Measurements from ENCODE around the gene CAPRIN2.
A peak's percentile ranks its signal among the peaks of the same experiment; 100 is the strongest.

CAPRIN2 gene, protein sequence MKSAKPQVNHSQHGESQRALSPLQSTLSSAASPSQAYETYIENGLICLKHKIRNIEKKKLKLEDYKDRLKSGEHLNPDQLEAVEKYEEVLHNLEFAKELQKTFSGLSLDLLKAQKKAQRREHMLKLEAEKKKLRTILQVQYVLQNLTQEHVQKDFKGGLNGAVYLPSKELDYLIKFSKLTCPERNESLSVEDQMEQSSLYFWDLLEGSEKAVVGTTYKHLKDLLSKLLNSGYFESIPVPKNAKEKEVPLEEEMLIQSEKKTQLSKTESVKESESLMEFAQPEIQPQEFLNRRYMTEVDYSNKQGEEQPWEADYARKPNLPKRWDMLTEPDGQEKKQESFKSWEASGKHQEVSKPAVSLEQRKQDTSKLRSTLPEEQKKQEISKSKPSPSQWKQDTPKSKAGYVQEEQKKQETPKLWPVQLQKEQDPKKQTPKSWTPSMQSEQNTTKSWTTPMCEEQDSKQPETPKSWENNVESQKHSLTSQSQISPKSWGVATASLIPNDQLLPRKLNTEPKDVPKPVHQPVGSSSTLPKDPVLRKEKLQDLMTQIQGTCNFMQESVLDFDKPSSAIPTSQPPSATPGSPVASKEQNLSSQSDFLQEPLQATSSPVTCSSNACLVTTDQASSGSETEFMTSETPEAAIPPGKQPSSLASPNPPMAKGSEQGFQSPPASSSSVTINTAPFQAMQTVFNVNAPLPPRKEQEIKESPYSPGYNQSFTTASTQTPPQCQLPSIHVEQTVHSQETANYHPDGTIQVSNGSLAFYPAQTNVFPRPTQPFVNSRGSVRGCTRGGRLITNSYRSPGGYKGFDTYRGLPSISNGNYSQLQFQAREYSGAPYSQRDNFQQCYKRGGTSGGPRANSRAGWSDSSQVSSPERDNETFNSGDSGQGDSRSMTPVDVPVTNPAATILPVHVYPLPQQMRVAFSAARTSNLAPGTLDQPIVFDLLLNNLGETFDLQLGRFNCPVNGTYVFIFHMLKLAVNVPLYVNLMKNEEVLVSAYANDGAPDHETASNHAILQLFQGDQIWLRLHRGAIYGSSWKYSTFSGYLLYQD

DNA sequence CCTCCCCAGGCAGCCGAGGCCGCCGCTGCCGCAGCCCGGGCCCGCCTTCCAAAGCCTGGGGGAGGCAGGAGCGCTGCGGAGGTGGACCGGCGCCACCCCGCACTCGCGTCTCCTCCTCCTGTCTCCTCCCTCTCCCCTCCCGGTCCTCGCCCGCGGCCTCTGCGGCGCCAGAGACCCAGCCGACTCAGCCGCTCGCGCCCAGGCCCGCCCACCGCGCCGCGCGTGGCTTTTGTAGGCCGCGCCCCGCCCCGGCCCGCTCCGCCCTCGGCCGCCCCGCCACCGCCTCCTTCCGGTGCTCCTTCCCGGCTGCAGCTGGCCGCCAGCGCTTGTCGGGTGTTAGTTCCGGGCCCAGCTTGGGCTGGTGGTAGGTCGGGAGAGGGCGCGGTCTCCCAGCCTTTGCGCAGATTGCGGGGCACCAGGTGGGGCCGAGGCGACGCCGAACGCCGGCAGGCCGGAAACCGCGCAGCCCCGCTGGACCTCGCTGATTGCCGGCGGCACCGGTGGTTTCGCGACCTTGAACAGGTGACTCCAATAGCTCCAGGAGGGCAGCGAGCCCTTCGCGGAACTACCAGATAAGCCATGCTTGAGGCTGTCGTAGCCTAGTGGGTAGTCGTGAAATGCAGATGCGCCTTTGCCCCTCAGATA is at the start of gene CAPRIN2:
CAPRIN2 (minus strand) TSS at position 202 of the 645 bp plus-strand sequence. CDS start 1,431 bp downstream, outside the sequence.
- DNase-seq (ENCODE audit: low spot score): peak; percentile 87
- TF ChIP-seq, protein P1, sequence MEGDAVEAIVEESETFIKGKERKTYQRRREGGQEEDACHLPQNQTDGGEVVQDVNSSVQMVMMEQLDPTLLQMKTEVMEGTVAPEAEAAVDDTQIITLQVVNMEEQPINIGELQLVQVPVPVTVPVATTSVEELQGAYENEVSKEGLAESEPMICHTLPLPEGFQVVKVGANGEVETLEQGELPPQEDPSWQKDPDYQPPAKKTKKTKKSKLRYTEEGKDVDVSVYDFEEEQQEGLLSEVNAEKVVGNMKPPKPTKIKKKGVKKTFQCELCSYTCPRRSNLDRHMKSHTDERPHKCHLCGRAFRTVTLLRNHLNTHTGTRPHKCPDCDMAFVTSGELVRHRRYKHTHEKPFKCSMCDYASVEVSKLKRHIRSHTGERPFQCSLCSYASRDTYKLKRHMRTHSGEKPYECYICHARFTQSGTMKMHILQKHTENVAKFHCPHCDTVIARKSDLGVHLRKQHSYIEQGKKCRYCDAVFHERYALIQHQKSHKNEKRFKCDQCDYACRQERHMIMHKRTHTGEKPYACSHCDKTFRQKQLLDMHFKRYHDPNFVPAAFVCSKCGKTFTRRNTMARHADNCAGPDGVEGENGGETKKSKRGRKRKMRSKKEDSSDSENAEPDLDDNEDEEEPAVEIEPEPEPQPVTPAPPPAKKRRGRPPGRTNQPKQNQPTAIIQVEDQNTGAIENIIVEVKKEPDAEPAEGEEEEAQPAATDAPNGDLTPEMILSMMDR (conservative IDR thresholded peaks at IDR 0.05; ENCODE audit: low read depth): peak; percentile 67
- peak within 1 kb of the TSS; percentile 87 for H3K27ac ChIP-seq
- CTCF ChIA-PET: interaction anchor here (1.1 to 1.5 kb wide), 2 partner anchors 41 to 52 kb away, joined by 4 to 10 read pairs; no protein-coding TSS in a partner anchor
- POLR2A ChIA-PET (ENCODE audit: low non-redundant PET): interaction anchor here (0.8 to 1.4 kb wide), 3 partner anchors 41 to 44 kb away, joined by 4 to 9 read pairs (median 5); no protein-coding TSS in a partner anchor

DNA sequence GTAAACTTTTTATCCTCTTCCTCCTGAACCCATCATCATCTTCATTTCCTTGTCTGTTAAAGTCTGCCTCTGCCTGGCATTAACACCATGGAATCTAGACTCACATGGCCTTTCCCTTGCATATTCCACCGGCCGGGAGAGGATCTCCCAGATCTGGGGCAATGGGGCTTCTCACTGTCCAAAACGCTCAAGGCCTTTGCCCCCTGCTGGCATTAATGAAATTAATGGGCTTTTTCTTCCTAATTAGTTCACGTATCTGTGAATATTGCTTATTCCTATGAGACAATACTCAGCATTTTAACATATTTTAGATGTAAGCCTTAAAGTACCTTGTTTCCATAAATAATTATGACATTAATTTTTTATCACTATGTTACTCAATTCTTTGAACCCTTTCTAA is 42.9 kb upstream of the CAPRIN2 start:
- CTCF ChIA-PET: interaction anchor here (0.7 kb wide), 1 partner anchor 10 kb away, joined by 4 read pairs; no protein-coding TSS in a partner anchor
- DNase-seq (ENCODE audit: low spot score): no peak
- POLR2A ChIA-PET (ENCODE audit: low non-redundant PET): no interaction called here
- H3K27ac ChIP-seq: peak overlapping the region; percentile 100
- TF ChIP-seq, protein P1 (conservative IDR thresholded peaks at IDR 0.05; ENCODE audit: low read depth): no peak

DNA sequence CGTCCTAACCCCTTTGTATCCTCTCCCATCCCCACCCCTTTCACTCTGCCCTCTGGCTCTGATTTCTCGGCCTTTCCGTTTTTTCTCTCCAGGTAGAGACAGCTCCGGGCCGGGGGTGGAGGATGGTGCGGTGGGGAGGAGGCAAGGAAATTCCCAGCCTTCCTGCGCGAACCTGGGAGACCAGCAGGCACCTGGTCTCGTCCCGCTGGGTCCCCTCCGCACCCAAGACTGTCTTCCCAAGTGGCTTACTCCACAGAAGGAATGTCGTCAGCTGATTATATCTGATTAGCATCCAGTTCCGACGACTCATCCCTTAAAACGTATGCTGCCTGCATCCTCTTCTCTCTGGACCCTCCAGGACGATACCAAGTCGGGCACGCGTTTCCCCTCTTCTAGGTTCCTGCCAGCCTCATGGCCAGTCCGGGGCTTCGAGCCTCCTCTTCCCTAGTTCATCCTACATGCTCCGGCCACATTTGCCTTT is 42.2 kb upstream of the CAPRIN2 start:
- peak; percentile 45 for DNase-seq (ENCODE audit: low spot score)
- TF ChIP-seq, protein P1 (conservative IDR thresholded peaks at IDR 0.05; ENCODE audit: low read depth): no peak
- ChIA-PET CTCF (interaction anchor here (0.9 to 2.3 kb wide), 2 partner anchors 42 to 1285 kb away, joined by 3 to 10 read pairs; partner anchors contain the start of gene CAPRIN2), POLR2A (ENCODE audit: low non-redundant PET) (interaction anchor here (1.0 to 1.6 kb wide), 2 partner anchors 42 to 43 kb away, joined by 5 to 9 read pairs; partner anchors contain the start of gene CAPRIN2)
- peak overlapping the region; percentile 100 for H3K27ac ChIP-seq

DNA sequence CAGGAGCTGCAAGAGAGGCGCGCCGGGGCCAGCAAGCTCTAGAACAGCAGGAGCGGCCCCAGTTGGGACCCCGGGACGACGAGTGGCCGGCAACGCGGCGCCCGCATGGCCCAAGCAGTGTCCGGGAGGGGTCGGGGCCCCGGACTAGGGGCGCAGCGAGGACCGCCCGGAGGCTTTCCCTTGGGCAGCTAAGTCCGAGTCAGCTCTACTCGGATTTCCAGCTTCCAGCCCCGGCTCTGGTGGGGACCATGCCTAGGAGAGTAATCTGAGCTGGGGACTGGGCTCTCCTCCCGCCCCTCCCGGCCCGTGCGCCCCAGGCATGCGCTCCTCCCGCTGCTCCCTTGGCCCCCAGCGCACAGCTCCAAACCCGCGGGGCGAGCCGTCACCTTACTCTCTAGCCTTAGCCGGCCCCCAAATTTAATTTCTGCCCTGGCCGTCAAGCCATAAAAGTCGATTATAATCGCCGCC is 41.6 kb upstream of the CAPRIN2 start:
- DNase-seq (ENCODE audit: low spot score): peak; percentile 71
- ChIA-PET POLR2A (ENCODE audit: low non-redundant PET) (interaction anchor here (1.0 to 1.6 kb wide), 2 partner anchors 41 to 42 kb away, joined by 5 to 9 read pairs; partner anchors contain the start of gene CAPRIN2), CTCF (interaction anchor here (0.6 to 2.3 kb wide), 4 partner anchors 10 to 1285 kb away, joined by 3 to 10 read pairs (median 4); partner anchors contain the start of gene CAPRIN2)
- H3K27ac ChIP-seq: peak overlapping the region; percentile 100
- TF ChIP-seq, protein P1 (conservative IDR thresholded peaks at IDR 0.05; ENCODE audit: low read depth): no peak

DNA sequence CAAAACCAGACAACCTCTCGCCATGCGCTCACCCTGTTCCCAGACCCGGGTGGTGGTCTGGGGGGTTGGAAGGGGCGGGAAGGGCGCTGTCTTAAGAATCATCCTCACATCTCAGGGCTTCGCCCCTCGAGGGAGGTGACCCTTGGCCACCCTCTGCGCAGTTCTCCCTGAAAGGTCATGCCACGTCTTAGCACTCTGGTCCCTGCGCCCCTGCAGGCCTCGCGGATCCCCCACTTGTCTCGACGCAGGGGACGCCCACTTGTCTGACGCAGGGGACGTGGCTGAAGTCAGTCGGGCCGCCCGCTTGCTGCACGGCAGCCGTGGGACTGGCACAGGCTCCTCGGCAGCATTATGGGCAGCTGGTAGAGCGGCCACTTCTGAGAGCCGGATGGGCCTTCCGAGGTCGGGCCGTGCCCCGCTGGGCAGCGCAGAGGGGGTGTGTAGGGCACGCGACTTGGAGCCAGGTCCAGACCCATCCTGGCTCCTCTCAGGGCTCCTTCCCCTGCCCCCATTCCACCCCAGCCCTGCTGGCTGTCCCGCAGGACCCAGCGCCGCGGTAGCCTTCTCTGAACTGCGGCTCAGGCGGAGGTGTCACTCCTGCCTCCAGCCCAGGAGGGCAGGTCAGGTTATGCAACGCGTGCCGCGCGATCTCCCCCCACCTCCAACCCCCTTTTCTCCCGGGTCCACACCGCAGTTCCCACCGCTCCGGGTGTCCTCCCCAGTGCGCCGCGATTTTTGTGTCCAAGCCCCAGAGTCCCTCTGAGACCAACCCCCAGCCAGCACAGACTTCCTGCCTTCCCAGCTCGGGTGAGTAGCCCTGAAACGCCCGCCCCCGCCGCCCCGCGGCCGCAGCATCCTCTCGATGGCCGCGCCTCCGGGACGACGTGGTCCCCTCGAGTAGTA is 40.9 kb upstream of the CAPRIN2 start:
- peak overlapping the region; percentile 100 for H3K27ac ChIP-seq
- POLR2A ChIA-PET (ENCODE audit: low non-redundant PET): interaction anchor here (1.0 to 1.6 kb wide), 2 partner anchors 41 to 42 kb away, joined by 5 to 9 read pairs; partner anchors contain the start of gene CAPRIN2

More for the DNA sequence above, 40.9 kb upstream of the CAPRIN2 start:
- DNase-seq (ENCODE audit: low spot score): peak; percentile 75
- CTCF ChIA-PET: interaction anchor here (0.6 to 2.3 kb wide), 4 partner anchors 11 to 1284 kb away, joined by 3 to 10 read pairs (median 4); partner anchors contain the start of gene CAPRIN2
- TF ChIP-seq, protein P1 (conservative IDR thresholded peaks at IDR 0.05; ENCODE audit: low read depth): no peak
